Germinal center (tissue), 1 donor: ENCODE measurements around the gene TXNDC16.
"Not testable (repeated sequence)": the region's sequence is repeated elsewhere in the genome, so short reads cannot be mapped to it uniquely, and the experiment has no call there.

Experiments used
- DNase-seq: peaks from one replicate; pipeline ENCODE4 v3.0.0; 2012; ENCODE audit warnings: mixed read lengths, low spot score

Gene TXNDC16

DNA sequence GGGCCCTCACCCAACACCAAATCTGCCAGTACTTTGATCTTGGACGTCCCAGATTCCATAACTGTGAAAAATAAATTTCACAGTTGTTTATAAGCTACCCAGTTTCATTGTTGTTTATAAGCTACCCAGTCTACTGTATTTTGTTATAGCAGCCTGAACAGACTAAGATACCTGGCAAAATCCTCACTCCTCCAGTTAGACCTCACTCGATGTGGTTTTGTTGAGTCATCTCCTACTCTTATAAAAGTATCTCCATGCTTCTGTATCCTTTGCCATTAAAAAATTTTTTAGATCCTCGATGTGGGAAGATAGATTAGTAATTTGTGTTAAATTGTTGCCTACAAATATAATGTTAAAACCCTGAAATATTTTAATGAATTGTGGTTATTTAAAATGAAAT lies 16.0 kb downstream of the TXNDC16 start:
- DNase-seq: no peak

DNA sequence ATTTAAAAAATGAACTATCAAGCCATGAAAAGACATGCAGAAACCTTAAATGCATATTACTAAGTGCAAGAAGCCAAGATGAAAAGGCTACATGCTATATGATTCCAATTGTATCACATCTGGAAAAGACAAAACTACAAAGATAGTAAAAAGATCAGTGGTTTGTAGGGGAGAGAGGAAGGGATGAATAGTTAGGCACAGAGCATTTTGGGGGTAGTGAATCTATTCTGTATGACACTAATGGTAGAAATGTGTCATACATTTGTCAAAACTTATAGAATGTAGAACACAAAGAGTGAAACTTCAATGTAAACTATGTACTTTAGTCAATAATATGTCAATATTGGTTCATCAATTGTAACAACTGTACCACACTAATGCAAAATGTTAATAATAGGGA lies 20.8 kb downstream of the TXNDC16 start:
- no peak for DNase-seq

DNA sequence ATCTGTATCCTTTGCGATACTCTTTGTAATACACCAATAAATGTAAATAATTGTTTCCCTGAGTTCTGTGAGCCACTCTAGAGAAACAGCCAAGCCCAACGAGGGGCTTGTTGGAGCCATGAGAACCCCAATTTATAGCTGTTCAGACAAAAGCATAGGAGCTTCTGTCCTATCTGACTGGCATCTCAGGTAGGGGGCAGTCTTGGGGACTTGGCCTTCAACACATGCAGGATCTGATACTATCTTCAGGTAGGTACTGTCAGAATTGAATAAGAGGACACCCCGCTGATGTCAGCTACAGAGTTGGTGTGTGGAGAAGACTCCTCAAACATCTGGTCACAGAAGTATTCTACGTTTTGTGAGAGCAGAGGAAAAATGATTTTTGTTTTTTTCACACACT lies 25.3 kb downstream of the TXNDC16 start:
- no peak for DNase-seq

DNA sequence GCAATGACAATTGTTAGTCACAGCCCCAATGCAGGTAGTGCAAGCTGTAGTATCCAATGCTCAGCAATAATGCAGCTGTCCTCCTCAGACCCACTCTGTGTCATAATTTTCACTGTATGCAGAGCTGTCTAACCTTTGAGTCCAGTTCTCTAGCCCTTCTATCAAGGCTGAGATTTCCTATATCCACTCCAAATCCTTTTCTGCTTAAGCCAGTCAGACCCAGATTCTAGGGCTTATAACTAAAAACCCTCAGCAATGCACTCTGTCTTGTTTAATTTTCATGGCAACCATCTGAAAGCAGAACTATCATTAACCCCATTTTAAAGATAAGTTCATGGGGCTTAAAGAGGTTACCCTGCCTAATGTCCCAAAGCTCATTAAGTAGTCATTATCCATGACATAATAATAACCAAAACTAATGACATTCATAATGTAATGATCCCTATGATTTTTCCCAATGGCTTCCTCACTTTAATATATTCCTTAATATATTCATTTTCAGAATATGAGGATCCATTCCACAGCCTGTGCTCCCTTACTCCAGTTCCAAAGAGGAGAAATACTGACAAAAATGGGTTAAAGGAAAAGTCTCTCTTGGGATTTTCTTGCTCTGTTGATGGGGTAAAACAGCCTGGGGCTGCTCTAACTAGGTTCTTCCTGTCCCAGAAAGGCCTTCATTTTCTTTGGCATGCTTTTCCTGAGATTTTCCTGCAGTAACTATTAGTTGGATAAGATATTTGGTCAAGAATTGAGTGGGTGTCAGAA lies 29.5 kb downstream of the TXNDC16 start:
- no peak for DNase-seq

DNA sequence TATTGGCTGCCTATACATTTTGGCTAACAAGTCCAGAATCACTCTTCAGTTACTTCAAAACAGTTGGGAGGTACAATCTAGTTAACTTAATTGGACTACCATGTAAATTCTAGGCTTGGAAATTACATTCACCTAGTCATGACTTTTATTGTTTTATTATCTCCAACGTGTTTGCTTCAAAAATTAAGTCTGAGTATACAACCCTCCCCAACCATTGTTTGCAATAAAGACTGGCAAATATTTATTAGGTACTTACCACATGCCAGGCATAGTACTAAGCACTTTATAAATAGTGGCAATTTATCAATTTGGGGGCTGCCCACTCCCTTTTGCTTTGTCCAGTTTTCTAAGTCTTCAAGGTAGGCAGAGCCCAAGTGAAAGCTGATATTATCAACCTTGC lies 30.3 kb downstream of the TXNDC16 start:
- no peak for DNase-seq

DNA sequence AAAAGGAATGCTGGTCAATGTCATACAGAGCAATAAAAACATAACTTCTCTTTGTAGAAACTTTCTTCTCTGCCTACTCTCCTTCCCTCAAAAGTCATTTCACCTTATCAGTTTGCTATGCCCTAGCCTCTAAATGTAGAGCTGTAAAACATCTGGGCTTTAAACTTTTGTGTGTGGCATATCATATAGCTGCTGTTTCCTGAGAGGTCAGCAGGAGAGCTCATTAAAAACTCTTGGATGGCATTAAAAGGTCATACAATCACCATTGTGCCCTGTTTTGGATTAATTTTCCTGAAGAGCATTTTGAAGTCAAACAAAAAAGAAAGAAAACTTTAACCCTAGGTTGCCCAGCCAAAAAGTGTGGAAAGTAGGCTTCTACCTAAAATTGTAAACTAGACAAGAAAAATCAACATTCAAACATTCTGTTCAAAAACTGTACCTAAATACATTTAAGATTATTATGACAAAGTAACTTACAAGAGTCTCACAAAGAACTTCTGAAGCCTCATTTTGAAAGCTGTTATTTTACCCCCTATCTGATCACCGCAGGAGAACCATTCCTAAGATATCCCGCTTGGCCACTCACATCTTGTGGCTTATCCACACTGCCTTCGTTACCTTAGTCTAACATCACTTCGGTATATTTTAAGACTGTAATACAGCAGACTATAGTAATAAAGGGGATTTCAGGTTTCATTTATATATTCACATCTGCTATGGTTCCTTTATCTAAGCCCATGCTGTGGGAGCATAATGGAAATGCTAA lies 38.1 kb downstream of the TXNDC16 start:
- no peak for DNase-seq

DNA sequence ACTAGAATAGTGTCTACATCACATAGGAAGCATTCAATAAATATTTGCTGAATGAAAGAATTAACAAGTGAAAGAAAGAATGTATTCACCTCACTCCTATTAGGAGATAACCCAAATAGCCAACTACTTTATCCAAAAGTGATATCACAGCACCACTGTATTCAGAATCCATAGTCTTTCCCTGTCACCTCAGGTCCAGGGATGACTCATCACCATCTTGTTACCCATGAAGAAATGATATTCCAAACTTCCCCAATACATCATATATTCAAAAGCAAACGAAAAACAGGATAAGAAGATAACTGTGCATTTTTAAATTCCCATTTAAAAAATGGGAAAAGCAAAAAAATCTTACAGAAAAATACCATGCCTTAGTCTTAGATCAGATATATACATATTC lies 39.1 kb downstream of the TXNDC16 start:
- DNase-seq: no peak

DNA sequence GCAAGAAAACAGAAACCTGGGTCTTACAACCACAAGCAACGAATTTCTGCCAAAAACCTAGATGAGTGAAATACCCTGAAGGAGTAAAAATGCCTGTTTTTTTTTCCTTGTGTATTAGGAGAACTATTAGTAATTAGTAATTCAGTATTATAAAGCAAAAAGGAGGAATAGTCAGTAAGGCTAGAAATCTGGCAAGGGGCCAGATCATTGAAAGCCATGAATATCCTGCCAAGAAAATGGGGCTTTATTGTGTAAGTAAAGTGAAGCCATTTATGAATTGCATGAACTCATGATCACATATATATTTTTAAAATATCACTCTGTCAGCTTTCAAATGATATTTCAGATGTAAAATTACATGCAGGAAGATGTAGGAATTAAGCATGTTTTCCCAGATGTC lies 57.9 kb downstream of the TXNDC16 start:
- DNase-seq: no peak

DNA sequence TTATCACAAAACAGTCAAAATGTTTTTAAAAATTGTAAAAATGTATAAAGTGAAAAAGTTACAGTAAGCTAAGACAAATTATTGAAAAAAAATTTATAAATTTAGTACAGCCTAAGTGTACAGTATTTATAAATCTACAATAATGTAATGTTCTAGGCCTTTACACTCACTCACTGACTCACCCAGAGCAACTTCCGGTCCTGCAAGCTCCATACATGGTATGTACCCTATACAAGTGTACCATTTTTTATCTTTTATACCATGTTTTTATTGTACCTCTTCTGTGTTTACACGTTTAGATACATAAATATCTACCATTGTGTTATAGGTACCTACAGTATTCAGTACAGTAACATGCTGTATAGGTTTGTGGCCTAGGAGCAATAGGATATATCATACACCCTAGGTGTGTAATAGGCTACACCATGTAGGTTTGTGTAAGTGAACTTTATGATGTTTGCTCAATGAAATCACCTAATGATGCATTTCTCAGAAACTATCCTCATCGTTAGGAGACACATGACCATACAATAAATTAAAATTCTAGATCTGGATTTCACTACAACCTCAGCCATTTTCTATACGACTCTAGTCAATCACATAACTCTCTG lies 66.8 kb downstream of the TXNDC16 start:
- no peak for DNase-seq

DNA sequence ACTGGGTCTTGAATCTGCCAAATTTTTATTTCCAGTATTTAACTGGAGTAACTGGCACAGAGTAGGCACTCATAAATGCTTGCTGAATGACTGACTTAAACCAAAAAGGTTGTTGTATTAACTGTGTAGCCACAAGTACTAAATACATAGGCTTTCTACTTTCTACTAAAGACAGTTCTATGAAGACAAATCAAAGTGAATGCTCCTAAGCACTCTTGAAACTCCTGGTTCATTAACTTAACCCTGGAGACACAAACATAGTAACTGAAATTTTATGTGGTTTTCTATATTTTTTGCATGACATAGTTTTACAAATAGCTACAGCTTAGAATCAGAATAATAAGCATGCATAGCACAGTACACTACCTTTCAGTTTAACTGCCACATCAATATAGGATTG lies 70.4 kb downstream of the TXNDC16 start:
- no peak for DNase-seq

DNA sequence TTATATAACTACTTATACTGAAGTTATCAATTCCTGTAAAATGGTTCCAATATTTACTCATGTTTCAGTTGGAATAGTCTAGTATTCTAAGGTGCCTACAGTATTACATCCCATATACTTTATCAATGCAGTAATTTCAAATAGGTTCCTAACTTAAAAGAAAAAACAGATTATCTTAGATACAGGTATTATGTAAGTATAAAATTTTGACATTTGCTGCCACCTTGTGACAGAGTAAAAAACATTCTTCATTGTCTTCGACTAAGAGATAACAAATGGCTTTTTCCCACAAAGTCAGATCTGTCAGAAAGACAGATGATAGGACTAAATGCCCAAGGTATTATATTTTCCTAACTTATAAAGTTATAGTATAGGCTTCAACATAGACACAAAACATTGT lies 78.7 kb downstream of the TXNDC16 start:
- no peak for DNase-seq

DNA sequence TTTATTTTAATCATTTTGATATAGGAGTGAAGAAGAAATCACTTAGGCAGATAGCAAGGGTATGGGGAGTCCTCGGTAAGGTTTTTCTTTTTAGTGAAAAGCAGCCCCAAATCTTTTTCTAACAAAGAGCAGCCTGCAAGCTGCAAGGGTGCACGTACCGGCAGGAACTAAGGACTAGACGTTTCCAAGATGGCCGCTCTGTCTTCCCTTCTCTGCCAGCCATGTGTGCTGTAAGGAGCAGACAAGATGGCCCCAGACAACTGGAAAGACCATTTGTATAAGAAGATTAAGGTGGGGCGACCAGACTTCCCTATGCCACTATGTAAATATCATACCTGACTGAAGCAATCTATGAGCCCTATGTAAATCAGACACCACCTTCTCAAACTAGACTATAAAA lies 79.6 kb downstream of the TXNDC16 start:
- no peak for DNase-seq

DNA sequence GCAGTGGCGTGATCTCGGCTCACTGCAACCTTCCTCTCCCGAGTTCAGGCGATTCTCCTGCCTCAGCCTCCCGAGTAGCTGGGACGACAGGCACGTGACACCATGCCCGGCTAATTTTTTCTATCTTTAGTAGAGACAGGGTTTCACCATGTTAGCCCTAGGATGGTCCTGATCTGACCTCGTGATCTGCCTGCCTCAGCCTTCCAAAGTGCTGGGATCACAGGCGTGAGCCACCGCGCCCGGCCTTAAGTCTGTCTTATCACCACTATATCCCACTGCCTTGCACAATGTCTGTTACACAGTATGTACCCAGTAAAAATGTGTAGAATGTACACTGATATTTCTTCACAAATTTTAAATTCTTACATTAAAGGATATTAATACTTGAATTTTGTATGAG lies 80.1 kb downstream of the TXNDC16 start:
- DNase-seq: not testable (repeated sequence)

DNA sequence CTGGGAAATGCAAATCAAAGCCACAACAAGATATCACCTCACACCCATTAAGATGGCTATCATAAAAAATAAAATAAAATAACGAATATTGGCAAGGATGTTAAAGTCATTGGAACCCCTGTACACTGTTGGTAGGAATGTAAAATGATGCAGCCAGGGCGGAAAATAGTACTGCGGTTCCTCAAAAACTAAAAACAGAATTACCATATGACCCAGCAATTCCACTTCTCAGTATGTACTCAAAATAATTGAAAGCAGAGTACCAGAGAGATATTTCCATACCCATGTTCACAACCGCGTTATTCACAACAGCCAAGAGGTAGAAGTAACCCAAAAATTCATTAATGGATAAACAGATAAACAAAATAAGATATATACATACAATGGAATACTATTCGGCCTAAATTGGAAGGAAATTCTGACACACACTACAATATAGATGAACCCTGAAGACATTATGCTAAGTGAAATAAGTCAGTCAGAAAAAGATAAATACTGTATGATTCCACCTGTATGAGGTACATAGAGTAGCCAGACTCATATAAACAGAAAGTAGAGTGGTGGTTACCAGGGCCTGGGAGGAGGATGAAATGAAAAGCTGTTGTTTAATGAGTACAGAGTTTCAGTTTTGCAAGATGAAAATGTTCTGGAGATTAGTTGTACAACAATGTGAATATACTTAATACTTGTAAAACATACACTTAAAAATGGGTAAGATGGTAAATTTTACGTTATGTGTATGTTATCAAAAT lies 84.6 kb downstream of the TXNDC16 start:
- no peak for DNase-seq

DNA sequence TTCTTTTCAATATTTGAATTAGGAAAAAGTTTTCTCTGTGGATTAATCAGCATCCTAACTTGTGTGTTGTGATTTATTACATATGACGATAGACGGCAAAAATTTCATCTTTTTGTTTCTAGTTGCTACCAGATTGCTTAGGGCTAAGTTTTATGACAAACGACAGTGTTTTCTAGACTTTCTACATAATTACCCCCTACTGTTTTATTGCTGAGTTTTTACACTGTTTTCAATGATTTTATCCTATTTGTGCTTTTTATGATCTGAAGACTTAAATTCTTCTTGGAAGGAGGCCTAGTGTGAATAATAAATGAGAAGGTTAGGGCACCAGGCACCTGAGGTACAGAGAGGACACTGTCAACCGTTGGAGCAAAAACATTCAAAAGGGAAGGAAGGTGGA lies 88.1 kb downstream of the TXNDC16 start:
- DNase-seq: no peak

DNA sequence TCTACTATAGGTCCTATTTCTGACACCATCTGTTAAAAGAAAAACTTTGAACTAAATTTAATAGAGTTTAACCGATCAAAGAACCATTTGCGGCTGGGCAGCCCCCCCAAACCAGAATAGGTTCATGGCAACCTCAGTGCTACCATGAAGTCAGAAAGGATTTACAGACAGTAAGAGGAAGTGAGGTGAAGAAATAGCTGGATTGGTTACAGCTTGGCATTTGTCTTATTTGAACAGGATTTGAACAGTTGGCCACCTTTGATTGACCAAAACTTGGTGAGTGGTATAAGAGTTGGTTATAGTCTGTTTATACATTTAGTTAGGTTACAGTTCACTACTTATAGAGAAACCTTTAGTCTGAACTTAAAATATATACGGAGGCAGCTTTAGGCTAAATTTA lies 88.9 kb downstream of the TXNDC16 start:
- DNase-seq: no peak

DNA sequence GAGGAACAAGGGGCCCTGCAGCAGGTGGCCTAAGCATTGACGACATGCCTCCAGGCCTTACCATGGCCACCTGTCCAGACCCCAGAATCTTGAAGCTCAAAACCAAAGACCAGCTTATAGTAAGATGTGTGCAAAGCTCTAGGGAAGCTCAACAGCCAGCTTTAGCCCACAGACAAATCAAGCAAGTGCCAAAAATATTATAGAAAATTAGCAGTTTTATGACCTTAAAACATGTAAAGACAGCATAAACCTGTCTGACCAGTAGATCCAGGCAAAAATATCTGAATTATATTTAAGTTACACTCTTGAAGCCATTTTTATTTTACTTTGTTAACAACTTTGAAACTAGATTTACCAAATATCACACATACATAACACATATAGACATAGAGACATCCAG lies 90.6 kb downstream of the TXNDC16 start:
- no peak for DNase-seq

DNA sequence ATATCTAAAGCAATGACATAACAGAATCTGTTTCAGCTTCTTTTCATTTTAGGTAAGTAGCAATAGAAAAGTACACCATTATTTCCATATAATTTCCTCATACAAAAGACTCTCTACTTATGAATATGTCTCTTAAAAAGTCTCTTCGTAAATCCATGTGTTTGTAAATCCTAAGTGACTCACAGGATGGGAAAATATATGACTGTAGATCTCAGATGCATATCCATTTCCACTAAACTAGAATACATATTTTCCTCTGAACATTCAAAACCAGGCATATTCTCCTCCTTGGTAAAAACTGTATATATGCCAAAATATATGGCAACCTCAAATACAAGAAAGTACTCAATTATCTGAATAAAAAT lies 93.6 kb downstream of the TXNDC16 start:
- no peak for DNase-seq

DNA sequence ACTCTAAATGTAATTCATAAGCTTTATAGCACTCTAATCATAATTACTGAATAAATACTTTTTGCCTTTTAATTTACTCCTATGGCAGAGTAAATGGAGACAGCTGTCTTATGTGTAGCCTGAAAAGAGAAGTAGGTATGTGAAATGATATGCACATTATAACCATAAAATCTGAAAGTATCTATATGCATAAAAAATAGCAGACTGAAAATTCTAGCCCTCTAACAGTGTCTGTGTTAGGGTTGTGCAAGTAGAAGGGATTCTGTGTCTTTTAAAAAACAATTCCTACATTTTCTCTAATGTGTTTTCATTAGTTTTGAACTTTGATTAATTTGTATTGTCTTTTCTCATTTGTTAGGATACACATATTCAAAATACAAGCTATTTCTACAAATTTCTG lies 94.9 kb downstream of the TXNDC16 start:
- DNase-seq: no peak

DNA sequence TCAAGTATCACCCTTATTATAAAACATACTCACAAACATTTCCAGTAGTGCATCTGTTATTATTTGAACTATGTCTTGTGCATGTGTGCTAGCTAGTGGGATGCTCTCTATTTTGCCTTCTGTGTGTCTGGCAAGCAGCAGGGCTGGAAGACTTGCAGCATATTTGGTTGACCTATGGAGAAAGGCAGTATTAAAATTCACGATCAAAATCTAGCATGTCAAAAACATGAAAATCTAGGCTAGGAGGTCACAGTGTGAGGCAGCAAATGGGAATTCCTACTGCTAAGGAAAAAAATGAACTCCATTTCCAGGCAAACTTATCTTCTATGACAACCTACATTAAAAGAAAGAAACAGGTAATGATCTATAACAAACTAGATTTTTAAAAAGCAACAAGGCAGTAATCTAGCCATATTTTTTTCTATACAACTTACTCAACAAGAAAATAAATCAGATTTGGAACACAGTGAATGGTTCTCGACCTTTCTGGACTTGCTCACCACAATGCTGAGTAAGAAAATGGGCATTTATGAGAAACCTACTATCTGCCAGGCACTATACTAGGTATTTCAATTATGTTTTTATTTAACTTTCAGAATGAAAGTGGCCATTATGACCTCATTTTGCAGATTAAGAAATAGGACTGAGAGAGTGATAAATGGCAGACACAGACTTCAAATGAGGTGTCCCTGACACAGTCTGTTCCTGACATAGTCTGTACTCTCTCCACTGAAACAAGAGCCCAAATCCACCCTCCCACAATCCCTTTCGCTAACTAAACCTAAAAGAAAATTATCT lies 96.8 kb downstream of the TXNDC16 start:
- DNase-seq: no peak

DNA sequence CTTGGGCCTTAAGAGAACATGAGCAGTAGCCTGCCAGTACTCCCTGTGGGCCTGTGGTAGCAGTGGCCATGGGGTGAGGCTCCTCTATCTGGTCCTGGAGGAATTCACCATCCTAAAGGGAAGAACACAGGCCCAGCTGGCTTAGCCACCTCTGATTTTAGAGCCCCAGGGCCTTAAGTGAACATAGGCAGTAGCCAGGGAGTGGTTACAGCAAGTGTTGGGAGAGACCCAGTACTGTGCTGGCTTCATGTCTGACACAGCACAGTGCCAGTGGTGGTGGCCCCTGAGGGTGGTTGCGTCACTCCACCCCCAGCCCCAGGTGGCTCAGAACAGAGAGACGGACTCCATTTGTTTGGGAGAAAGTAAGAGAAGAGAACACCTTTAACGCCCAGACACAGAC lies 105.1 kb downstream of the TXNDC16 start:
- no peak for DNase-seq

DNA sequence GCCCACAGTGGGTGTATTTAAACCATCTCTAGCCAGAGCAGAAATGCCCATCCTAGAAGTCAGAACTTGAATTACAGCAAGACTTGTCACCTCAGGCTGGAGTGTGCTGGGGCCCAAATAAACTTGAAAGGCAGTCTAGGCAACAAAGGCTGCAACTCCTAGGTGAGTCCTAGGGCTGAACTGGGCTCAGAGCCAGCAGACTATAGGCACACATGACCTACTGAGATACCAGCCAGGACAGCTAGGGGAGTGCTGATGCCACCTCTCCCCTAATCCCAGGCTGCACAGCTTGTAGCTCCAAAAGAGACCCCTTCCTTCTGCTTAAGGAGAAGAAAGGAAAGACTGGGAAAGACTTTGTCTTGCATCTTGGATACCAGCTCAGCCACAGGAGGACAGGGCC lies 106.0 kb downstream of the TXNDC16 start:
- no peak for DNase-seq
